NCI-H2081 treated with DMSO at 0.1 percent for 48 hours (cell line): ENCODE results near the gene TRAPPC3.

Source experiments
- DNase-seq: peaks from one replicate; lab custom pipeline; 2025; lab: John Stamatoyannopoulos, UW

Gene TRAPPC3

GRCh38 chr1:36153476-36153875, 4.2 kb upstream of the TRAPPC3 start:
- DNase-seq: no peak

GRCh38 chr1:36151845-36152203, 2.5 kb upstream of the TRAPPC3 start:
- DNase-seq: no peak

- DNase-seq: no peak
Measured at GRCh38 chr1:36151134-36151844, 2.0 kb upstream of the TRAPPC3 start.

- DNase-seq: peak; percentile 65
Measured at GRCh38 chr1:36150296-36151133, 1.2 kb upstream of the TRAPPC3 start.

- no peak for DNase-seq
Measured at GRCh38 chr1:36149973-36150295, 648 bp upstream of the TRAPPC3 start.

- DNase-seq: no peak
Measured at GRCh38 chr1:36148821-36149236, 457 bp downstream of the TRAPPC3 start.

- DNase-seq: no peak
Measured at GRCh38 chr1:36144413-36144812, 4.9 kb downstream of the TRAPPC3 start.

- no peak for DNase-seq
Measured at GRCh38 chr1:36143424-36143823, 5.9 kb downstream of the TRAPPC3 start.

GRCh38 chr1:36142121-36142520, 7.2 kb downstream of the TRAPPC3 start:
- DNase-seq: no peak

GRCh38 chr1:36139521-36139920, 9.8 kb downstream of the TRAPPC3 start:
- no peak for DNase-seq

- no peak for DNase-seq
Measured at GRCh38 chr1:36137776-36138175, 11.5 kb downstream of the TRAPPC3 start.

GRCh38 chr1:36137226-36137625, 12.1 kb downstream of the TRAPPC3 start:
- no peak for DNase-seq

- no peak for DNase-seq
Measured at GRCh38 chr1:36136535-36136934, 12.8 kb downstream of the TRAPPC3 start.

- no peak for DNase-seq
Measured at GRCh38 chr1:36135796-36136195, 13.5 kb downstream of the TRAPPC3 start.

- DNase-seq: no peak
Measured at GRCh38 chr1:36135330-36135667, 14.0 kb downstream of the TRAPPC3 start.

- no peak for DNase-seq
Measured at GRCh38 chr1:36134505-36135329, 14.6 kb downstream of the TRAPPC3 start.

GRCh38 chr1:36134031-36134430, 15.3 kb downstream of the TRAPPC3 start:
- no peak for DNase-seq

GRCh38 chr1:36133484-36133883, 15.8 kb downstream of the TRAPPC3 start:
- no peak for DNase-seq

GRCh38 chr1:36132029-36132428, 17.3 kb downstream of the TRAPPC3 start:
- DNase-seq: no peak

- DNase-seq: no peak
Measured at GRCh38 chr1:36128905-36129206, 20.4 kb downstream of the TRAPPC3 start.

- DNase-seq: no peak
Measured at GRCh38 chr1:36128126-36128904, 21.0 kb downstream of the TRAPPC3 start.

GRCh38 chr1:36126797-36127500, 22.3 kb downstream of the TRAPPC3 start:
- no peak for DNase-seq
